Thyroid gland (tissue), 4 donors: ENCODE data around the gene ASCC3.
"Not testable (repeated sequence)": the region's sequence is repeated elsewhere in the genome, so short reads cannot be mapped to it uniquely, and the experiment has no call there.

ENCODE experiments used
- CTCF ChIP-seq, 6 experiments: fragments of 200-600 bp in 3 of 6; fragments of 450-650 bp in 3 of 6; sonication (generic) in 3 of 6; IDR thresholded peaks; one replicate each; pipeline ENCODE4 v1.5.1; 2016 to 2019; ENCODE audit warnings: antibody characterized with exemption in 6 of 6, mild to moderate bottlenecking in 2 of 6, inconsistent platforms in 1 of 6, moderate library complexity in 1 of 6
- POLR2A ChIP-seq, 2 donors: fragments of 450-650 bp; IDR thresholded peaks; one replicate each; pipeline ENCODE4 v1.6.1; 2017; ENCODE audit warnings: antibody characterized with exemption in 2 of 2, mild to moderate bottlenecking in 2 of 2, moderate library complexity in 1 of 2

- TF ChIP-seq CTCF, POLR2A (IDR thresholded peaks at IDR 0.05): not testable (repeated sequence)
Measured at GRCh38 chr6:100829077-100829595, 52.0 kb downstream of the ASCC3 start.
